ENCODE results near the gene CDC37L1.

Gene CDC37L1

GRCh38 chr9:4661611-4662010 lies 17.8 kb upstream of the CDC37L1 start:
- Histone ChIP-seq H3K9ac (ENCODE audit: low read length) (peak overlapping the region; percentile 90), H3K79me2 (ENCODE audit: low read length) (peaks cover 6% of the 10 kb centered on the region; the same call in 1 of the 2 replicates), H3K4me1 (ENCODE audit: low read length) (peaks cover 12% of the 10 kb centered on the region), H3K9me3 (ENCODE audit: insufficient read depth, low read length) (no peaks in the 10 kb centered on the region), H2AFZ (ENCODE audit: low read depth, low read length) (peak overlapping the region; percentile 99), H4K20me1 (ENCODE audit: insufficient read depth, low read length) (no peaks in the 10 kb centered on the region), H3K36me3 (replicated peaks; ENCODE audit: low read depth, low read length) (no peaks in the 10 kb centered on the region), H3K4me3 (ENCODE audit: low read length) (peak overlapping the region; percentile 96), H3K27me3 (ENCODE audit: low read depth, low read length) (no peaks in the 10 kb centered on the region), H3K4me2 (ENCODE audit: low read length) (peak overlapping the region; percentile 94), H3K27ac (ENCODE audit: low read length) (no peak overlapping the region)
- TF ChIP-seq, protein P1, sequence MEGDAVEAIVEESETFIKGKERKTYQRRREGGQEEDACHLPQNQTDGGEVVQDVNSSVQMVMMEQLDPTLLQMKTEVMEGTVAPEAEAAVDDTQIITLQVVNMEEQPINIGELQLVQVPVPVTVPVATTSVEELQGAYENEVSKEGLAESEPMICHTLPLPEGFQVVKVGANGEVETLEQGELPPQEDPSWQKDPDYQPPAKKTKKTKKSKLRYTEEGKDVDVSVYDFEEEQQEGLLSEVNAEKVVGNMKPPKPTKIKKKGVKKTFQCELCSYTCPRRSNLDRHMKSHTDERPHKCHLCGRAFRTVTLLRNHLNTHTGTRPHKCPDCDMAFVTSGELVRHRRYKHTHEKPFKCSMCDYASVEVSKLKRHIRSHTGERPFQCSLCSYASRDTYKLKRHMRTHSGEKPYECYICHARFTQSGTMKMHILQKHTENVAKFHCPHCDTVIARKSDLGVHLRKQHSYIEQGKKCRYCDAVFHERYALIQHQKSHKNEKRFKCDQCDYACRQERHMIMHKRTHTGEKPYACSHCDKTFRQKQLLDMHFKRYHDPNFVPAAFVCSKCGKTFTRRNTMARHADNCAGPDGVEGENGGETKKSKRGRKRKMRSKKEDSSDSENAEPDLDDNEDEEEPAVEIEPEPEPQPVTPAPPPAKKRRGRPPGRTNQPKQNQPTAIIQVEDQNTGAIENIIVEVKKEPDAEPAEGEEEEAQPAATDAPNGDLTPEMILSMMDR (IDR thresholded peaks at IDR 0.05; ENCODE audit: low read depth, low read length), result no peak
- TF ChIP-seq EZH2phosphoT487 (IDR thresholded peaks at IDR 0.05; ENCODE audit: low read depth), result no peak

GRCh38 chr9:4662108-4662988 lies 17.0 kb upstream of the CDC37L1 start, which contains the start of gene PLPP6:
Gene PLPP6 (plus strand): TSS chr9:4662294. CDS start chr9:4662376, 82 bp downstream.
- H2AFZ ChIP-seq (ENCODE audit: low read depth, low read length), result peak within 1 kb of the TSS; percentile 99
- no peaks in the 10 kb centered on the region for H4K20me1 ChIP-seq (ENCODE audit: insufficient read depth, low read length)
- H3K9me3 ChIP-seq (ENCODE audit: insufficient read depth, low read length), result no peaks in the 10 kb centered on the region
- H3K9ac ChIP-seq (ENCODE audit: low read length), result peak within 1 kb of the TSS; percentile 90
- H3K4me1 ChIP-seq (ENCODE audit: low read length), result peaks cover 12% of the 10 kb centered on the region
- H3K79me2 ChIP-seq (ENCODE audit: low read length), result peaks cover 6% of the 10 kb centered on the region; the same call in 1 of the 2 replicates
- peak within 1 kb of the TSS; percentile 94 for H3K4me2 ChIP-seq (ENCODE audit: low read length)
- H3K27ac ChIP-seq (ENCODE audit: low read length), result no peak within 1 kb of the TSS
- no peaks in the 10 kb centered on the region for H3K36me3 ChIP-seq (replicated peaks; ENCODE audit: low read depth, low read length)
- no peaks in the 10 kb centered on the region for H3K27me3 ChIP-seq (ENCODE audit: low read depth, low read length)
- no peak for TF ChIP-seq EZH2phosphoT487 (IDR thresholded peaks at IDR 0.05; ENCODE audit: low read depth)
- TF ChIP-seq, protein P1 (IDR thresholded peaks at IDR 0.05; ENCODE audit: low read depth, low read length), result peak; percentile 65
- peak within 1 kb of the TSS; percentile 96 for H3K4me3 ChIP-seq (ENCODE audit: low read length)

DNA sequence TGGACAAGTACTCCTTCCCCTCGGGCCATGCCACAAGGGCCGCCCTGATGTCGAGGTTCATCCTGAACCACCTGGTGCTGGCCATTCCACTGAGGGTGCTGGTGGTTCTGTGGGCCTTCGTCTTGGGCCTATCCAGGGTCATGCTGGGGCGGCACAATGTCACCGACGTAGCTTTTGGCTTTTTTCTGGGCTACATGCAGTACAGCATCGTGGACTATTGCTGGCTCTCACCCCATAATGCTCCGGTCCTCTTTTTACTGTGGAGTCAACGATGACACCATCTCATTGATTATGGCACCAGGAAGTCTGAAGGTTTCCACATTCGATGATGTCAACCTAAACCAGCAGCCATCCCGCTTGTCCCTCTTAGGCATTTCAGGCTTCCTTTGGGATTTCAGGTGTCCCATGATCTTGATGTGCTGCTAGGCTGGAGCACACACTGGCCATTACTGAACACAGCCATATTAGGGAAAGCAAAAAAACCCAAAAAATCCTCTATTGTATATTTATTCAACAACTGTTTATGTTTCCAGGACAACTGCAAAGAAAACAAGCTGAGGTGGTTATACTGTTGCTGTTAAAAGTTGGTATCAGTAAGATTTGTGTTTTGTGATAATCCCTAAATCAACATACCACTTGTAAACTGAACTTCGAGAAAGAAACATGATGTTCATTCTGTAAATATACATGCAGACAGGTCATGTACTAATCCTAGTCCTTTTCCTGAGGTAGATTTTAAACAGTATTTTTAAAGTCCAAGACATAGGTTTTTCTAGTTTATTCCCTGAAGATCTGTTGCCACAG lies 16.2 kb upstream of the CDC37L1 start:
- Histone ChIP-seq H3K27ac (ENCODE audit: low read length) (no peak overlapping the region), H3K27me3 (ENCODE audit: low read depth, low read length) (no peaks in the 10 kb centered on the region)

More for the DNA sequence above, 16.2 kb upstream of the CDC37L1 start:
- no peak overlapping the region for H2AFZ ChIP-seq (ENCODE audit: low read depth, low read length)
- H3K36me3 ChIP-seq (replicated peaks; ENCODE audit: low read depth, low read length), result no peaks in the 10 kb centered on the region
- peak overlapping the region; percentile 96 for H3K4me3 ChIP-seq (ENCODE audit: low read length)
- H3K4me1 ChIP-seq (ENCODE audit: low read length), result peaks cover 12% of the 10 kb centered on the region
- no peaks in the 10 kb centered on the region for H4K20me1 ChIP-seq (ENCODE audit: insufficient read depth, low read length)
- H3K9me3 ChIP-seq (ENCODE audit: insufficient read depth, low read length), result no peaks in the 10 kb centered on the region
- no peak for TF ChIP-seq EZH2phosphoT487 (IDR thresholded peaks at IDR 0.05; ENCODE audit: low read depth)
- TF ChIP-seq, protein P1 (IDR thresholded peaks at IDR 0.05; ENCODE audit: low read depth, low read length), result no peak
- H3K79me2 ChIP-seq (ENCODE audit: low read length), result peaks cover 6% of the 10 kb centered on the region; the same call in 1 of the 2 replicates
- H3K4me2 ChIP-seq (ENCODE audit: low read length), result peak overlapping the region; percentile 94
- peak overlapping the region; percentile 90; the same call in 1 of the 2 replicates for H3K9ac ChIP-seq (ENCODE audit: low read length)

Measured in OCI-LY3 (cell line).